Measurements from ENCODE around the gene WDR33.

GRCh38 chr2:127826047-127826446 is 15.1 kb upstream of the WDR33 start:
- TF ChIP-seq CTCF (conservative IDR thresholded peaks at IDR 0.05; ENCODE audit: low read depth, low read length) (no peak), EZH2 (IDR thresholded peaks at IDR 0.05; ENCODE audit: borderline replicate concordance, low read depth, low read length, poor library complexity, severe bottlenecking) (no peak)
